HEK293 (cell line): Measurements from ENCODE around the gene ZNF608.

ENCODE experiments used
- CTCF ChIA-PET: fragments of 350-600 bp; formaldehyde crosslinking; extraction: SDS; loops from one replicate; lab custom pipeline; 2021; ENCODE audit warnings: antibody characterized with exemption; lab: Yijun Ruan, JAX
- POLR2A ChIA-PET: fragments of 300-600 bp; formaldehyde crosslinking; extraction: SDS; loops from one replicate; lab custom pipeline; 2020; ENCODE audit warnings: antibody characterized with exemption, inconsistent platforms; lab: Yijun Ruan, JAX
- H3K27ac ChIP-seq: fragments of 200-500 bp; sonication (Bioruptor generic); 2 replicates; pipeline ENCODE4 v1.5.1; 2014; ENCODE audit warnings: low read depth, low read length, control low read depth, inconsistent platforms; ENCODE audit errors: extremely low read depth
- H3K36me3 ChIP-seq, 2 experiments: fragments of 200-500 bp in 1 of 2; sonication (Bioruptor generic) in 1 of 2; 1 replicate in 1 of 2; 2 replicates in 1 of 2; pipeline ENCODE4 v1.5.1; 2014 to 2017; ENCODE audit warnings: inconsistent platforms in 2 of 2, low read length in 2 of 2; ENCODE audit not compliant: control insufficient read depth in 2 of 2, insufficient read depth in 1 of 2
- H3K4me1 ChIP-seq: fragments of 200-500 bp; sonication (Bioruptor generic); 2 replicates; pipeline ENCODE4 v1.5.1; 2014; ENCODE audit warnings: mild to moderate bottlenecking, low read length, inconsistent platforms; ENCODE audit not compliant: control insufficient read depth, insufficient read depth
- H3K4me3 ChIP-seq: 2 replicates; pipeline ENCODE4 v1.5.1; 2011; ENCODE audit warnings: low read depth, mild to moderate bottlenecking, control low read depth, low read length, moderate library complexity
- H3K9me3 ChIP-seq: fragments of 200-500 bp; sonication (Bioruptor generic); 2 replicates; pipeline ENCODE4 v1.5.1; 2014; ENCODE audit warnings: low read depth, low read length, inconsistent platforms; ENCODE audit not compliant: control insufficient read depth, insufficient read depth
- BCL11A ChIP-seq: fragments of 450-650 bp; formaldehyde crosslinking; IDR thresholded peaks from 2 replicates; pipeline ENCODE4 v1.5.1; 2016; ENCODE audit warnings: low read depth, missing biosample characterization, missing genetic modification characterization
- GLI4 ChIP-seq: fragments of 450-650 bp; formaldehyde crosslinking; IDR thresholded peaks from 2 replicates; pipeline ENCODE4 v1.5.1; 2016; ENCODE audit warnings: missing biosample characterization, missing genetic modification characterization
- GLIS1 ChIP-seq: fragments of 450-650 bp; formaldehyde crosslinking; IDR thresholded peaks from 2 replicates; pipeline ENCODE4 v1.5.1; 2016; ENCODE audit warnings: missing biosample characterization, missing genetic modification characterization
- HOXD13 ChIP-seq: sonication (generic); formaldehyde crosslinking; IDR thresholded peaks from 2 replicates; pipeline ENCODE4 v1.8.0; 2022; ENCODE audit warnings: missing genetic modification reagents, borderline replicate concordance
- KLF7 ChIP-seq: fragments of 450-650 bp; formaldehyde crosslinking; IDR thresholded peaks from 2 replicates; pipeline ENCODE4 v1.5.1; 2016; ENCODE audit warnings: missing biosample characterization, missing genetic modification characterization, borderline replicate concordance
- SP2 ChIP-seq: fragments of 450-650 bp; formaldehyde crosslinking; IDR thresholded peaks from 2 replicates; pipeline ENCODE4 v1.5.1; 2016; ENCODE audit warnings: missing biosample characterization, missing genetic modification characterization
- SP7 ChIP-seq: fragments of 450-650 bp; formaldehyde crosslinking; IDR thresholded peaks from 2 replicates; pipeline ENCODE4 v1.5.1; 2016; ENCODE audit warnings: missing biosample characterization, missing genetic modification characterization
- TCF7L2 ChIP-seq: IDR thresholded peaks from 2 replicates; pipeline ENCODE4 v1.6.1; 2011; ENCODE audit warnings: low read depth, mild to moderate bottlenecking, inconsistent platforms, low read length, moderate library complexity, borderline replicate concordance
- TRIM28 ChIP-seq: IDR thresholded peaks from 2 replicates; pipeline ENCODE4 v1.6.1; 2011; ENCODE audit warnings: low read length, control low read depth, borderline replicate concordance
- YY1 ChIP-seq: fragments of 450-650 bp; formaldehyde crosslinking; IDR thresholded peaks from 2 replicates; pipeline ENCODE4 v1.5.1; 2018; ENCODE audit warnings: missing biosample characterization, missing genetic modification characterization
- ZNF157 ChIP-seq: fragments of 450-650 bp; formaldehyde crosslinking; IDR thresholded peaks from 2 replicates; pipeline ENCODE4 v1.5.1; 2016; ENCODE audit warnings: missing biosample characterization, missing genetic modification characterization
- ZNF175 ChIP-seq: fragments of 450-650 bp; formaldehyde crosslinking; IDR thresholded peaks from 2 replicates; pipeline ENCODE4 v1.5.1; 2016; ENCODE audit warnings: missing biosample characterization, missing genetic modification characterization
- ZNF214 ChIP-seq: fragments of 450-650 bp; formaldehyde crosslinking; IDR thresholded peaks from 2 replicates; pipeline ENCODE4 v1.5.1; 2017; ENCODE audit warnings: missing biosample characterization, mild to moderate bottlenecking, missing genetic modification characterization, borderline replicate concordance
- ZNF37A ChIP-seq: fragments of 450-650 bp; IDR thresholded peaks from 2 replicates; pipeline ENCODE4 v1.5.1; 2018; ENCODE audit warnings: missing biosample characterization, missing genetic modification characterization
- ZNF423 ChIP-seq: fragments of 450-650 bp; formaldehyde crosslinking; IDR thresholded peaks from 2 replicates; pipeline ENCODE4 v1.5.1; 2016; ENCODE audit warnings: missing biosample characterization, missing genetic modification characterization
- ZNF501 ChIP-seq: fragments of 450-650 bp; formaldehyde crosslinking; IDR thresholded peaks from 2 replicates; pipeline ENCODE4 v1.5.1; 2016; ENCODE audit warnings: missing biosample characterization, missing genetic modification characterization
- ZNF549 ChIP-seq: fragments of 450-650 bp; IDR thresholded peaks from 2 replicates; pipeline ENCODE4 v1.5.1; 2018; ENCODE audit warnings: missing biosample characterization, missing genetic modification characterization, mild to moderate bottlenecking, inconsistent platforms, moderate library complexity
- ZNF585B ChIP-seq: fragments of 450-650 bp; formaldehyde crosslinking; IDR thresholded peaks from 2 replicates; pipeline ENCODE4 v1.5.1; 2016; ENCODE audit warnings: missing biosample characterization, missing genetic modification characterization
- ZNF701 ChIP-seq: fragments of 450-650 bp; formaldehyde crosslinking; IDR thresholded peaks from 2 replicates; pipeline ENCODE4 v1.5.1; 2016; ENCODE audit warnings: missing biosample characterization, missing genetic modification characterization
- ZNF785 ChIP-seq: fragments of 450-650 bp; formaldehyde crosslinking; IDR thresholded peaks from 2 replicates; pipeline ENCODE4 v1.5.1; 2016; ENCODE audit warnings: missing biosample characterization, missing genetic modification characterization
- ZNF830 ChIP-seq: fragments of 450-650 bp; IDR thresholded peaks from 2 replicates; pipeline ENCODE4 v1.5.0; 2018; ENCODE audit warnings: missing biosample characterization, missing genetic modification characterization, low read depth, mild to moderate bottlenecking, moderate library complexity
- TF ChIP-seq, protein P1 (sequence below): fragments of 450-650 bp; formaldehyde crosslinking; conservative IDR thresholded peaks from 2 replicates; pipeline ENCODE4 v1.5.1; 2016; ENCODE audit warnings: low read depth, missing biosample characterization, missing genetic modification characterization
- TF ChIP-seq, protein P2 (sequence below): fragments of 450-650 bp; formaldehyde crosslinking; IDR thresholded peaks from 2 replicates; pipeline ENCODE4 v1.5.1; 2017; ENCODE audit warnings: missing biosample characterization, missing genetic modification characterization
- TF ChIP-seq, protein P3 (sequence below): fragments of 450-650 bp; formaldehyde crosslinking; IDR thresholded peaks from 2 replicates; pipeline ENCODE4 v1.5.1; 2016; ENCODE audit warnings: missing biosample characterization, missing genetic modification characterization, low read depth
- TF ChIP-seq, protein P4 (sequence below): fragments of 450-650 bp; formaldehyde crosslinking; IDR thresholded peaks from 2 replicates; pipeline ENCODE4; 2016; ENCODE audit warnings: missing biosample characterization, missing genetic modification characterization
- TF ChIP-seq, protein P5 (sequence below): fragments of 450-650 bp; formaldehyde crosslinking; IDR thresholded peaks from 2 replicates; pipeline ENCODE4 v1.5.1; 2016; ENCODE audit warnings: missing biosample characterization, missing genetic modification characterization

Gene ZNF608

DNA sequence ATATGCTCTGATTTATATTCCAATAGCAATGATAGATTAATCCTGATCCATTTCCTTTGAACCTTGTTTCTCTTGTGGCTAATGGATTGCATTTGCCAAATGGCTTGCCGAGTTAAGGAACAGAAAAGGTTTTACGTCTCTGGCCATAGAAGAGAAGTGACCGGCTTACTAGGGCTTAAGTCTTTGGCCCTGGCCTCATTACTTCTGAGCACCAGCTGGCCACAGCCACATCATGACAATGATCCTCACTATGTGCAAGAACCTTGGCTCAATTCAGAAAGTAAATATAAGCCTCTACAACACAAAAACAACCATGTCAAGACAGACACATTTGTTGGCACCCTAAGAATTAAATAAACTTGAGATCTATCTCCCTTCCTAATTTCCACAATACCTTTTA, 46.1 kb downstream of the ZNF608 start (continued):
- TF ChIP-seq, protein P1, sequence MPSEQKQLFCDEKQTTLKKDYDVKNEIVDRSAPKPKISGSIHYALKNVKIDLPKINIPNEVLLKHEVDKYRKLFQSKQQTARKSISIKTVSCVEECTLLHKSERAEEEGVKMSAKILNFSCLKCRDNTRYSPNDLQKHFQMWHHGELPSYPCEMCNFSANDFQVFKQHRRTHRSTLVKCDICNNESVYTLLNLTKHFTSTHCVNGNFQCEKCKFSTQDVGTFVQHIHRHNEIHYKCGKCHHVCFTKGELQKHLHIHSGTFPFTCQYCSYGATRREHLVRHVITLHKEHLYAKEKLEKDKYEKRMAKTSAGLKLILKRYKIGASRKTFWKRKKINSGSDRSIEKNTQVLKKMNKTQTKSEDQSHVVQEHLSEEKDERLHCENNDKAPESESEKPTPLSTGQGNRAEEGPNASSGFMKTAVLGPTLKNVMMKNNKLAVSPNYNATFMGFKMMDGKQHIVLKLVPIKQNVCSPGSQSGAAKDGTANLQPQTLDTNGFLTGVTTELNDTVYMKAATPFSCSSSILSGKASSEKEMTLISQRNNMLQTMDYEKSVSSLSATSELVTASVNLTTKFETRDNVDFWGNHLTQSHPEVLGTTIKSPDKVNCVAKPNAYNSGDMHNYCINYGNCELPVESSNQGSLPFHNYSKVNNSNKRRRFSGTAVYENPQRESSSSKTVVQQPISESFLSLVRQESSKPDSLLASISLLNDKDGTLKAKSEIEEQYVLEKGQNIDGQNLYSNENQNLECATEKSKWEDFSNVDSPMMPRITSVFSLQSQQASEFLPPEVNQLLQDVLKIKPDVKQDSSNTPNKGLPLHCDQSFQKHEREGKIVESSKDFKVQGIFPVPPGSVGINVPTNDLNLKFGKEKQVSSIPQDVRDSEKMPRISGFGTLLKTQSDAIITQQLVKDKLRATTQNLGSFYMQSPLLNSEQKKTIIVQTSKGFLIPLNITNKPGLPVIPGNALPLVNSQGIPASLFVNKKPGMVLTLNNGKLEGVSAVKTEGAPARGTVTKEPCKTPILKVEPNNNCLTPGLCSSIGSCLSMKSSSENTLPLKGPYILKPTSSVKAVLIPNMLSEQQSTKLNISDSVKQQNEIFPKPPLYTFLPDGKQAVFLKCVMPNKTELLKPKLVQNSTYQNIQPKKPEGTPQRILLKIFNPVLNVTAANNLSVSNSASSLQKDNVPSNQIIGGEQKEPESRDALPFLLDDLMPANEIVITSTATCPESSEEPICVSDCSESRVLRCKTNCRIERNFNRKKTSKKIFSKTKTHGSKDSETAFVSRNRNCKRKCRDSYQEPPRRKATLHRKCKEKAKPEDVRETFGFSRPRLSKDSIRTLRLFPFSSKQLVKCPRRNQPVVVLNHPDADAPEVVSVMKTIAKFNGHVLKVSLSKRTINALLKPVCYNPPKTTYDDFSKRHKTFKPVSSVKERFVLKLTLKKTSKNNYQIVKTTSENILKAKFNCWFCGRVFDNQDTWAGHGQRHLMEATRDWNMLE (tag by site-specific recombination) = no peak
- TF ChIP-seq GLIS1 (tag by site-specific recombination) (no peak), GLI4 (tag by site-specific recombination) (no peak)

DNA sequence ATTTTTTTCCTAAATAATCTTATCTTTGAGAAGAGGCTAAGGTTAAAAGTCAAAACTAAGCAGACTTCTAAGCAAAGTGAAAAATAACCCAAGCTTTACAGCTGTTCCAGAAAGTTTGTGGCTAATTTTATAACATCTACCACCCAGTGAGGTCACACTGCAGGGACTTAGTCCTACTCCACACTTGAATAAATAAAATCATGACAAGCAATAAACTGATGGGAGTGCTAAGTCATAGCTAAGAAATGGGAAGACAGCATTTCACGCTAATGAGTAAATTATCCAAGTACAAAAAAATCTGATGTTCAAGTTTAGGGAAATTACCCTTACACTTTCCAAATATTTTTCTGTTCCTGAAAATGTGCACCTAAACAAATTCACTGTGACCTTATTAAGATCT, 47.7 kb downstream of the ZNF608 start:
- Histone ChIP-seq H3K36me3 (peaks cover 0 to 13% of the 10 kb centered on the region in 2 experiments; a peak in 2 of 3 replicates), H3K4me1 (peaks cover 38% of the 10 kb centered on the region), H3K27ac (peak overlapping the region; percentile 54; the same call in 1 of the 2 replicates), H3K4me3 (no peak overlapping the region), H3K9me3 (no peaks in the 10 kb centered on the region)
- ChIA-PET POLR2A (no interaction called here), CTCF (interaction anchor here (0.6 to 1.9 kb wide), 3 partner anchors 21 to 137 kb away, joined by 3 to 6 read pairs (median 4); no protein-coding TSS in a partner anchor)
- no peak for TF ChIP-seq ZNF585B (tag by site-specific recombination)
- no peak for TF ChIP-seq YY1
- TF ChIP-seq, protein P2, sequence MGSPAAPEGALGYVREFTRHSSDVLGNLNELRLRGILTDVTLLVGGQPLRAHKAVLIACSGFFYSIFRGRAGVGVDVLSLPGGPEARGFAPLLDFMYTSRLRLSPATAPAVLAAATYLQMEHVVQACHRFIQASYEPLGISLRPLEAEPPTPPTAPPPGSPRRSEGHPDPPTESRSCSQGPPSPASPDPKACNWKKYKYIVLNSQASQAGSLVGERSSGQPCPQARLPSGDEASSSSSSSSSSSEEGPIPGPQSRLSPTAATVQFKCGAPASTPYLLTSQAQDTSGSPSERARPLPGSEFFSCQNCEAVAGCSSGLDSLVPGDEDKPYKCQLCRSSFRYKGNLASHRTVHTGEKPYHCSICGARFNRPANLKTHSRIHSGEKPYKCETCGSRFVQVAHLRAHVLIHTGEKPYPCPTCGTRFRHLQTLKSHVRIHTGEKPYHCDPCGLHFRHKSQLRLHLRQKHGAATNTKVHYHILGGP (tag by site-specific recombination) = no peak
- TF ChIP-seq ZNF701 (tag by site-specific recombination) = no peak
- no peak for TF ChIP-seq SP2 (tag by site-specific recombination)
- no peak for TF ChIP-seq ZNF157 (tag by site-specific recombination)
- TF ChIP-seq ZNF175 (tag by site-specific recombination) = no peak
- TF ChIP-seq ZNF549 (tag by site-specific recombination) = no peak
- TF ChIP-seq KLF7 (tag by site-specific recombination) = no peak
- no peak for TF ChIP-seq ZNF830 (tag by site-specific recombination)
- TF ChIP-seq ZNF37A = no peak
- TF ChIP-seq ZNF423 (tag by site-specific recombination) = no peak
- TF ChIP-seq SP7 (tag by site-specific recombination) = peak; percentile 26; the same call in 1 of the 2 replicates
- no peak for TF ChIP-seq GLI4 (tag by site-specific recombination)
- no peak for TF ChIP-seq ZNF214 (tag by site-specific recombination)
- TF ChIP-seq, protein P3, sequence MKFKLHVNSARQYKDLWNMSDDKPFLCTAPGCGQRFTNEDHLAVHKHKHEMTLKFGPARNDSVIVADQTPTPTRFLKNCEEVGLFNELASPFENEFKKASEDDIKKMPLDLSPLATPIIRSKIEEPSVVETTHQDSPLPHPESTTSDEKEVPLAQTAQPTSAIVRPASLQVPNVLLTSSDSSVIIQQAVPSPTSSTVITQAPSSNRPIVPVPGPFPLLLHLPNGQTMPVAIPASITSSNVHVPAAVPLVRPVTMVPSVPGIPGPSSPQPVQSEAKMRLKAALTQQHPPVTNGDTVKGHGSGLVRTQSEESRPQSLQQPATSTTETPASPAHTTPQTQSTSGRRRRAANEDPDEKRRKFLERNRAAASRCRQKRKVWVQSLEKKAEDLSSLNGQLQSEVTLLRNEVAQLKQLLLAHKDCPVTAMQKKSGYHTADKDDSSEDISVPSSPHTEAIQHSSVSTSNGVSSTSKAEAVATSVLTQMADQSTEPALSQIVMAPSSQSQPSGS = peak; percentile 44; the same call in 1 of the 2 replicates
- no peak for TF ChIP-seq ZNF501 (tag by site-specific recombination)
- no peak for TF ChIP-seq ZNF785
- no peak for TF ChIP-seq BCL11A (tag by site-specific recombination)
- no peak; the same call in 1 of the 2 replicates for TF ChIP-seq TRIM28
- no peak for TF ChIP-seq TCF7L2
- TF ChIP-seq HOXD13 = no peak
- TF ChIP-seq, protein P4, sequence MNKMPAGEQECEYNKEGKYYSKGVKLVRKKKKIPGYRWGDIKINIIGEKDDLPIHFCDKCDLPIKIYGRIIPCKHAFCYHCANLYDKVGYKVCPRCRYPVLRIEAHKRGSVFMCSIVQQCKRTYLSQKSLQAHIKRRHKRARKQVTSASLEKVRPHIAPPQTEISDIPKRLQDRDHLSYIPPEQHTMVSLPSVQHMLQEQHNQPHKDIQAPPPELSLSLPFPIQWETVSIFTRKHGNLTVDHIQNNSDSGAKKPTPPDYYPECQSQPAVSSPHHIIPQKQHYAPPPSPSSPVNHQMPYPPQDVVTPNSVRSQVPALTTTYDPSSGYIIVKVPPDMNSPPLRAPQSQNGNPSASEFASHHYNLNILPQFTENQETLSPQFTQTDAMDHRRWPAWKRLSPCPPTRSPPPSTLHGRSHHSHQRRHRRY = no peak
- TF ChIP-seq, protein P5, sequence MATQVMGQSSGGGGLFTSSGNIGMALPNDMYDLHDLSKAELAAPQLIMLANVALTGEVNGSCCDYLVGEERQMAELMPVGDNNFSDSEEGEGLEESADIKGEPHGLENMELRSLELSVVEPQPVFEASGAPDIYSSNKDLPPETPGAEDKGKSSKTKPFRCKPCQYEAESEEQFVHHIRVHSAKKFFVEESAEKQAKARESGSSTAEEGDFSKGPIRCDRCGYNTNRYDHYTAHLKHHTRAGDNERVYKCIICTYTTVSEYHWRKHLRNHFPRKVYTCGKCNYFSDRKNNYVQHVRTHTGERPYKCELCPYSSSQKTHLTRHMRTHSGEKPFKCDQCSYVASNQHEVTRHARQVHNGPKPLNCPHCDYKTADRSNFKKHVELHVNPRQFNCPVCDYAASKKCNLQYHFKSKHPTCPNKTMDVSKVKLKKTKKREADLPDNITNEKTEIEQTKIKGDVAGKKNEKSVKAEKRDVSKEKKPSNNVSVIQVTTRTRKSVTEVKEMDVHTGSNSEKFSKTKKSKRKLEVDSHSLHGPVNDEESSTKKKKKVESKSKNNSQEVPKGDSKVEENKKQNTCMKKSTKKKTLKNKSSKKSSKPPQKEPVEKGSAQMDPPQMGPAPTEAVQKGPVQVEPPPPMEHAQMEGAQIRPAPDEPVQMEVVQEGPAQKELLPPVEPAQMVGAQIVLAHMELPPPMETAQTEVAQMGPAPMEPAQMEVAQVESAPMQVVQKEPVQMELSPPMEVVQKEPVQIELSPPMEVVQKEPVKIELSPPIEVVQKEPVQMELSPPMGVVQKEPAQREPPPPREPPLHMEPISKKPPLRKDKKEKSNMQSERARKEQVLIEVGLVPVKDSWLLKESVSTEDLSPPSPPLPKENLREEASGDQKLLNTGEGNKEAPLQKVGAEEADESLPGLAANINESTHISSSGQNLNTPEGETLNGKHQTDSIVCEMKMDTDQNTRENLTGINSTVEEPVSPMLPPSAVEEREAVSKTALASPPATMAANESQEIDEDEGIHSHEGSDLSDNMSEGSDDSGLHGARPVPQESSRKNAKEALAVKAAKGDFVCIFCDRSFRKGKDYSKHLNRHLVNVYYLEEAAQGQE = no peak
